ENCODE data around the gene SRP19. TPM values are rescaled to one million over a fixed set of nuclear protein-coding genes. Genes with fewer than 3 reads are reported as not detected.

Gene SRP19
- total RNA-seq, 3 donors from 2014 or later = 22.0 to 32.0 (median 26.9) TPM

GRCh38 chr5:112861638-112861985 is 525 bp downstream of the SRP19 start:
- TF ChIP-seq CTCF (IDR thresholded peaks at IDR 0.05) = no peak
- H3K4me3 ChIP-seq = peak overlapping the region; percentile 91
- no peaks in the 10 kb centered on the region for H3K36me3 ChIP-seq (ENCODE audit: low read depth)
- ATAC-seq = no peak
- H3K9me3 ChIP-seq = no peaks in the 10 kb centered on the region
- peaks cover 15% of the 10 kb centered on the region for H3K4me1 ChIP-seq (ENCODE audit: low read depth)
- intact Hi-C loops (cut with DNase I, micrococcal nuclease) = no loop called here
- no peak for DNase-seq

- intact Hi-C loops (cut with DNase I, micrococcal nuclease) = no loop called here
- Histone ChIP-seq H3K4me3 (no peak overlapping the region), H3K36me3 (ENCODE audit: low read depth) (no peaks in the 10 kb centered on the region), H3K9me3 (no peaks in the 10 kb centered on the region), H3K4me1 (ENCODE audit: low read depth) (peaks cover 15% of the 10 kb centered on the region)
- DNase-seq (no peak), ATAC-seq (no peak)
- TF ChIP-seq CTCF (IDR thresholded peaks at IDR 0.05) = no peak
Measured at GRCh38 chr5:112862085-112862484, 998 bp downstream of the SRP19 start.

GRCh38 chr5:112863549-112863948 is 2.5 kb downstream of the SRP19 start:
- Histone ChIP-seq H3K9me3 (no peaks in the 10 kb centered on the region), H3K4me3 (no peak overlapping the region), H3K4me1 (ENCODE audit: low read depth) (peaks cover 15% of the 10 kb centered on the region), H3K36me3 (ENCODE audit: low read depth) (peaks cover 4% of the 10 kb centered on the region)
- no peak for DNase-seq
- no peak for TF ChIP-seq CTCF (IDR thresholded peaks at IDR 0.05)
- intact Hi-C loops (cut with DNase I, micrococcal nuclease) = no loop called here
- ATAC-seq = no peak

GRCh38 chr5:112865128-112865527 is 4.0 kb downstream of the SRP19 start:
- H3K36me3 ChIP-seq (ENCODE audit: low read depth) = peaks cover 4% of the 10 kb centered on the region
- no peaks in the 10 kb centered on the region for H3K9me3 ChIP-seq
- ATAC-seq (no peak), DNase-seq (no peak)
- intact Hi-C loops (cut with DNase I, micrococcal nuclease) = no loop called here
- H3K4me1 ChIP-seq (ENCODE audit: low read depth) = peaks cover 15% of the 10 kb centered on the region
- H3K4me3 ChIP-seq = no peak overlapping the region
- TF ChIP-seq CTCF (IDR thresholded peaks at IDR 0.05) = no peak

GRCh38 chr5:112866739-112867138 is 5.7 kb downstream of the SRP19 start:
- intact Hi-C loops (cut with DNase I, micrococcal nuclease) = no loop called here
- Histone ChIP-seq H3K4me1 (ENCODE audit: low read depth) (peaks cover 9% of the 10 kb centered on the region), H3K36me3 (ENCODE audit: low read depth) (peaks cover 4% of the 10 kb centered on the region), H3K4me3 (no peak overlapping the region), H3K9me3 (no peaks in the 10 kb centered on the region)
- no peak for DNase-seq
- TF ChIP-seq CTCF (IDR thresholded peaks at IDR 0.05) = no peak
- no peak for ATAC-seq

GRCh38 chr5:112867411-112867810 is 6.3 kb downstream of the SRP19 start:
- Histone ChIP-seq H3K4me1 (ENCODE audit: low read depth) (peaks cover 2% of the 10 kb centered on the region), H3K36me3 (ENCODE audit: low read depth) (peaks cover 4% of the 10 kb centered on the region), H3K4me3 (no peak overlapping the region), H3K9me3 (no peaks in the 10 kb centered on the region)
- no peak for ATAC-seq
- no peak for DNase-seq
- intact Hi-C loops (cut with DNase I, micrococcal nuclease) = no loop called here
- TF ChIP-seq CTCF (IDR thresholded peaks at IDR 0.05) = no peak

Data from mucosa of descending colon (tissue), 3 donors.